Stimulated activated CD8-positive, alpha-beta memory T cell treated with anti-CD3 and anti-CD28 coated beads, Interleukin-2, amount 100 ng/mL, for 1 hour (primary cell): ENCODE measurements around the gene KLF3.
A peak's percentile ranks its signal among the peaks of the same experiment; 100 is the strongest.

Source experiments
- DNase-seq, 2 donors: peaks; one replicate each; pipeline ENCODE4 v3.0.0-alpha.2; 2020; ENCODE audit warnings: low read depth in 2 of 2

KLF3 gene

GRCh38 chr4:38696697-38697096 lies 32.7 kb downstream of the KLF3 start:
- no peak for DNase-seq

DNA sequence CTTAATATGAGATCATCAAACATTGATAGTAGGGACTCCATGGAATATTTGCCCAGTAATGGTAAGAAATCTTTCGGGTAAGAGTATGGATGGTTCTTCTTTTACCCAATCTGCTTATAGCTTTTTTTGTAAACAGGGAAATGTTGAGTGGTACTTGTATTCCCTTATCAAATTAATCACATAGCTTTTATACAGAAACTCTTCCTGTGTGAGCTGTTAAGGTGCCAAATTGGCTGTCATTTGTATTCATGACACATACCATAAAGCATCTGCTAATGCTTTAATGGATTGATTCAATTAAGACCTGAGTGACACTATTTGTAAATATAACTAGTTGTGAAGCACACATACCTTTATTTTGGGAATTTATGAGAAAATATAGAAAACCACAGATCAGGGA lies 34.2 kb downstream of the KLF3 start:
- no peak for DNase-seq

- no peak for DNase-seq
Measured at GRCh38 chr4:38699112-38699511, 35.1 kb downstream of the KLF3 start.

DNA sequence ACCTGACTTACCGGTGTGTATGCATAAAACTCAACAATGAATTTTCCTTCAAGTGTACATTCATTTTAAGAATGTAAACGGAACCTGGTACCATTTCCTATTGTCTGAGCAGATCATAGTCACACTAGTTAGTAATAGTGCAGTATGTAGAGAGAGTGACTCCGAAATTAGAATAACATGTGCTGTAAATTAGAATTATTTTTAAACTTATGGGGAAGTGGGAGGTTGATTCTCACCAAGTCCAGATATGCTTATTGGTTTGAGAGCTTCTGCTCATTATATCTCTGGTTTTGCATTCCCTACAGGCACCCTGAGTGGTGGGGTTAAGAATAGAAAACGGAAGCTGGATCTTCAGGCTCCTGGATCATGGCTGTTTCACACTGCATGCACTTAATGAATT lies 39.6 kb downstream of the KLF3 start:
- no peak for DNase-seq

- no peak for DNase-seq
Measured at GRCh38 chr4:38704622-38705154, 40.7 kb downstream of the KLF3 start.

GRCh38 chr4:38706301-38706700 lies 42.3 kb downstream of the KLF3 start:
- no peak for DNase-seq

DNA sequence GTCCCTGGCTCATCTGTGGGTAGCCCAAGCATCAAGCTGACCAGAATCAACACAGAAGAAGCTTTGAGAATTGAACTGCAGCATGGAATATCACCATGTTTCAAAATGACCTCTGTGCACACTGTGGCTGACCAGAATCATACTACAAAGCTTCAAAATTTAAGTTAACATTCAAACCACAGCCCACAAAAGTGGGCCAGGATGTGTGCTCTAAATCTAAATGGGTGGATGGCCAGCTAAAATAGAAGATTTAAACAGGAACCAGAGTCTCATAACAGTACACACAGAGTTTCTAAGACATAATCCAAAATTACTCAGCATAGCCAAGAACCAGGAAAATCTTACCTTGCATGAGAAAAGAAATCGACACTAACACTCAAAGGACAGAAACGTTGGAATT lies 46.1 kb downstream of the KLF3 start:
- no peak for DNase-seq

- no peak for DNase-seq
Measured at GRCh38 chr4:38711066-38711465, 47.1 kb downstream of the KLF3 start.

DNA sequence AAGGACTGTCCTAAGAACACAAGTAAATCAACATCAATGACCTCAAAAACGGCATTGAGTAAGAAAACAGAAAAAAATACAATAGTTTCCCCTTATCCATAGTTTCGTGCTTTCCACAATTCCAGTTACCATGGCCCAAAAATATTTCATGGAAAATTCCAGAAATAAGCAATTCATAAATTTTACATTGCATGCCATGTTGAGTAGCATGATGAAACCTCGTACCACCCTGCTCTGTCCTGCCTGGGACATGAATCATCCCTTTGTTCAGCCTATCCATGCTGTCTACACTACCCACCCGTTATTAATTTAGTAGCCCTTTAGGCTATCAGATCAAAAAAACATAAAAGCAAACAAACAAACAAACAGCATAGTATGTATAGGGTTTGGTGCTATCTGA lies 51.1 kb downstream of the KLF3 start:
- DNase-seq, result no peak

DNA sequence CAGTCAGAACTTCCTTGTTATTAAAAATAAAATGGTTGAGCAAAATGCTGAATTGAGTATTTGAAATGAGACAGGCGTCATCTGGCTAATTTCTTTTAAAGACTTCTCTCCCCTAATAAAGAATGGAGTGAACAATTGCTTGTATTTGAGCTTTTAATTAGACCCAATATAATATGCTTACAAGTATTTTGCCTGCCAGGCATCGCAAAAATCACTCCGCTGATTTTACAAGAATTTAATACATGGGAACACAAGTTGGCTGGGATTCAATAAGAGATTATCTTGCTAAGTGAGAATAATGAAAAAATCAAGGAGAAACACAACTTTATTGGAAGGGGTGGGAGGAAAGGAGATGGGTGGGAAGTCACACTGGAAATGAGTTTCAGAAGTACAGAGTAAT lies 52.3 kb downstream of the KLF3 start:
- DNase-seq, result no peak

- no peak for DNase-seq
Measured at GRCh38 chr4:38717604-38718003, 53.6 kb downstream of the KLF3 start.

DNA sequence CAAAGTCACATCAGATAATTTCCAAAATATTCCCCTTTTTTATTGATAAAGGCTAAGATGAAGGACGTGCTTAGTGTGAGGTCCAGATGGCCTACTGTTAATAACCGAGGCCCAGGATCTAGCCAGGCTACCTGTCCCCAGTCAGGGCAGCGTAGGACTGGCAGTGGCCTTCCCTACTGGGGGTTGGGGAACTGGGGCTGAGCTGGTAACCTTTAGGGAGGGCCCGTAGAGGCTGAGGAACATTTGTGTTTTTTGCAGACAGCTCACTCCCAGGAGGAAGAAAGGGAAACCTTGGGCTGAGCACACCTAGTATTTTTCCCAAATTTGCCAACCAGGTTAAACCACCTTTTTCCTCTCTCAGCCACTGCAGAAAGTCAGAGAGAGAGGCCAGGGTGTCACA lies 59.1 kb downstream of the KLF3 start:
- no peak for DNase-seq

GRCh38 chr4:38723726-38724474 lies 59.9 kb downstream of the KLF3 start:
- DNase-seq, result no peak

GRCh38 chr4:38724475-38724808 lies 60.4 kb downstream of the KLF3 start:
- no peak for DNase-seq

DNA sequence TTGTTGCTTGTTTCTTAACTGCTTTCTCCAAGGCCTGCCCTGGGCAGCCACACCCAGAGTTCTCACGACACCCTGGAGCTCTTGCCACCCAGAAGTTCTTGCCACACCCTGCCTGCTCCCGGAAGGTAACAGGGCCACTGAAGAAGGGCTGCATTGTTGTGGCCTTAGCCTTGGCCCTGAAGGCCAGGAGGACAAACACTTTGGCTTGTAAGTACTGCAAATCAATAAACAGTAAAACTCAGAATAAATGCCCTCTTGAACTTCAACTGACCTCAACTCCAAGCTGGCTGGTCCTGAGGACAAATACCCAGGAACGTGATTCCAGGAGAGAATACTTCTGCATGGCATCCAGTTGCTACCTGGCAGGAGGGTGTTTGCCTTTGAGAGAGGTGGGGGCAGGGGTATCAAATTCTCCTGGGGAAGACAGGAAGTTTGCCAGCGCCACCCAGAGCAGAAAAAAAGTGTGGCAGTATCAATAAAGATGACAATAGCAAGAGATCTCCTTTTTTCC lies 64.7 kb downstream of the KLF3 start:
- DNase-seq, result no peak

GRCh38 chr4:38730493-38730829 lies 66.5 kb downstream of the KLF3 start:
- no peak for DNase-seq

DNA sequence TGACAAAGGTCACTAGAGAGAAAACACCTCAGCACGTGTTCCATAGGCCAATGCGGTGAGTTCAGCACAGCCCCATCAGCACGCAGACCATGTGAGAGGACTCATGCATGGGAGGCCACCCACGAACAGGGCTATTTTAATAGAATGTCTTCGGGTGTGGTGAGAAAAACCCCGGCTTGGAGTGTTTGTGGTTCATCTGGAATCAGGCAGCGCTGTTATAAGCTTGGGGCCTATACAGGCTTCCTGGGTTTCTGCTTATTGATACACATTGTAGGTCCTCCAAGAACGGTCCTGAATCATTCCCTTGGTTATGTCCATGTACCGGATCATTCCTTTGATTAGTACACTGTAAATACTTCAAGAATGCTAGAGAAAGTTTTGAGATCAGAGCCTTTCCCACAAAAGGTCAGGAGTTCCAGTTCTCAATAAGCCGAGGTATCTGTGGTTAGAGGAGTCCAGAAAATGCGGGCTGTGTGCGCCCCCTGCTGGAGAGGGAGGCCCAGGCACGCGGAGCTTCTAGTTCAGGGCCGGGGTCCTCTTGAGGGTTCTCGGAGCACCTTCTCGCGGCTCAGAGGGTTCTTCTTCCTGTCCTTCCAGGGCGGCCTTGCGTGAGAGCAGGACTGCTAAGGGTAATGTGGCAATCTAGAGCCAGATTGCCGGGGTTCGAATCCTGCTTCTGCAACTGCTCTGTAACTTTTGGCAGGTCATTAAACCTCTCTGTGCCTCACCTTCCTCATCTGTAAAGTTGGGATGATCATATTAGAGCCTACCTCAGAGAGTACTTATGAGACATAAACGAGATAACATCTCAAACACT lies 67.0 kb downstream of the KLF3 start:
- DNase-seq, result peak; percentile 44 to 69

- no peak for DNase-seq
Measured at GRCh38 chr4:38733663-38734062, 69.7 kb downstream of the KLF3 start.

GRCh38 chr4:38734446-38734845 lies 70.4 kb downstream of the KLF3 start:
- no peak for DNase-seq

- DNase-seq, result no peak
Measured at GRCh38 chr4:38734911-38735310, 70.9 kb downstream of the KLF3 start.

DNA sequence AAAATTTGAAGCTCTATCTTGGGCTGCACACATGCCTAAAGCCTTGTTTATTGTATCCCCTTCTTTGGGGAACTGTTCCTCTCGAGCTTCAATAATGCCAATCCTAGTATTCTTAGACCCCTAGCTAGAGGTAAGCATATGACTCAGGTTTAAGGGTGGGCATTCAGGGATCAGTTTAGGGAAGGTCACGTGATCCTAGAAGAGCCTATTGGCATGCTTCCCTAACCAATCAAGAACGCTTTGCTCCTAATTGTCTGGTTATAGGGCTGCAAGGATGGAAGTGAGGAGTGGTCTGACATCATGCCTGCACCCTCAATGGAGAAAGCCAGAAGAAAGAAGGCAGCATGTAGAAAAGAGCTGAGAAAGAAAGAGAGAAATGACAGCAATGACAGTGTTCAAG lies 71.9 kb downstream of the KLF3 start:
- no peak for DNase-seq

DNA sequence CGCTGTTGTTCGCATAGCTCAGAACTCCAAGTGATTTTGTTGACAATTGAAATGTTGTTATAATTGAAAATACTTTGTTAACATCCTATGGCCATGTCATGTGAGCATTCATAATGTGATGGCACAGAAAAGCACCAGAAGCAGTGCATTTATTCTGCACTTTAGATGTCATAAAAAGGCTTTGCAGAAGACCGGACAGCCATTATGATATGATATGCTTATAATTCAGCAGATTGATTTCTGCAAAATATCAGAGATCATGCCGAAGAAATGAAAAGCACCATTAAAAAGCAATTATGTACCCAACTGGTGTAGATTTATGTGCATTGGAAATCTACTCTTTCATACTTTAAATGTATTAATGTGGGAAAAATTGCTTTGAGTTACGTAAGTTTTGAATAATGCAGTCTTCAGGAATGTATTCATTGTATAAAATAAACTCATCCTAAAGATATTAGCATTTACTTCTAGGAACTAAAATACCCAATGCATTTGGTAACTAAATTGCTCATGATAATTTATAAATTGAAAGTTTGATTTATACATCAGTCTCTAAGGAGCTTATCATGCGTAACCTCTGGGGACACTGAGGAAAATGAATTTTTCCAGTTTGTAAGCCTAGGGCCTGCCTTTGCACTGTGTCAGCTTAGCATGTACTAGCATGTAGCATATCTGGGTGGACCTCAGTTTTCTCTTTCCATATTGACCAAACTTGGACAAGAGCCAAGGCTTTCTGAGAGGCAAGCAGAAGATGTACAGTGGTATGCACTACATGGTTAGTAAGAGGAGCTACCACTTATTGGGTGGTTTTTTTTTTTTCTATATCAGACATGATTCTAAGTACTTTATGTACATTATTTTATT lies 75.2 kb downstream of the KLF3 start:
- DNase-seq, result no peak
